Measurements from ENCODE around the gene PLPP1.

GRCh38 chr5:55407984-55408383, 126.8 kb downstream of the PLPP1 start:
- TF ChIP-seq CTCF (CRISPR knock-in tag; IDR thresholded peaks at IDR 0.05) (no peak), NR3C1 (CRISPR knock-in tag; IDR thresholded peaks at IDR 0.05) (no peak), ZZZ3 (CRISPR knock-in tag; IDR thresholded peaks at IDR 0.05; ENCODE audit: borderline replicate concordance) (no peak), PRDM4 (CRISPR knock-in tag; IDR thresholded peaks at IDR 0.05; ENCODE audit: borderline replicate concordance) (no peak), HMGXB4 (CRISPR knock-in tag; IDR thresholded peaks at IDR 0.05; ENCODE audit: borderline replicate concordance in 1 of 2, low read depth in 1 of 2) (no peak), SP2 (CRISPR knock-in tag; IDR thresholded peaks at IDR 0.05) (no peak)

All from HepG2 (cell line).